DMS 273 (cell line): ENCODE results near the gene KDM4B.

Source experiments
- DNase-seq: peaks from one replicate; lab custom pipeline; 2025; ENCODE audit not compliant: unreplicated experiment; lab: John Stamatoyannopoulos, UW

The KDM4B gene

DNA sequence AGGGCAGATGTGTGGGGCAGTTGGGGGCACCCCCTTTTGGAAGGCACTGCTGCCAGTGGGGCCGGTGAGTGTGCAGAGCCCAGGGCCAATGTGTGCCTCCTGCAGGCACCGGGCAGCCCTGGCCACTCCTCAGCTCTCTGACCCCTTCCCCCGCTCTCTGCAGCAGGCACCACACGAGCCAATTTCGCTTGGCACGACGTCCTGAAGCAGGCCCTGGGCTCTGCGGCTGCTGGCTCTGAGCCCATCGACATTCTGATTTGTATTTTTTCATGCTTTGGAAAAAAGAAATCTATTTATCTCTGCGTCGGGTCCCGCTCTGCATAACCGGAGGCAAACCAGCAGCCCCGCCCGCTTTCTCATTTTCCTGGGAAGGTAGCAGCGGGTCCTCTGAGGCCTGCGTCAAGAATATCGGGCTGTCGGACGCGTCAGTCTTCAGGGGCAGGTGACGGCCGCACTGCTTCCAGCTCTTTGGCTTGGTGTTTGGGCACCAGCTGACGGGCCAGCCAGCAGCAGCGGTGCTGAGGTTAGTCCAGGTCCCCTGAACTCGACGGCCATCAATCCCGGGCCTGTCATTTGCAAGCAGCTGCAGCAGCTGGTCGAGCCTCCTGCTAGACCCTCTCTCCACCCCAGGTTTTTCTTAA is 134.3 kb downstream of the KDM4B start:
- peak; percentile 74 for DNase-seq

DNA sequence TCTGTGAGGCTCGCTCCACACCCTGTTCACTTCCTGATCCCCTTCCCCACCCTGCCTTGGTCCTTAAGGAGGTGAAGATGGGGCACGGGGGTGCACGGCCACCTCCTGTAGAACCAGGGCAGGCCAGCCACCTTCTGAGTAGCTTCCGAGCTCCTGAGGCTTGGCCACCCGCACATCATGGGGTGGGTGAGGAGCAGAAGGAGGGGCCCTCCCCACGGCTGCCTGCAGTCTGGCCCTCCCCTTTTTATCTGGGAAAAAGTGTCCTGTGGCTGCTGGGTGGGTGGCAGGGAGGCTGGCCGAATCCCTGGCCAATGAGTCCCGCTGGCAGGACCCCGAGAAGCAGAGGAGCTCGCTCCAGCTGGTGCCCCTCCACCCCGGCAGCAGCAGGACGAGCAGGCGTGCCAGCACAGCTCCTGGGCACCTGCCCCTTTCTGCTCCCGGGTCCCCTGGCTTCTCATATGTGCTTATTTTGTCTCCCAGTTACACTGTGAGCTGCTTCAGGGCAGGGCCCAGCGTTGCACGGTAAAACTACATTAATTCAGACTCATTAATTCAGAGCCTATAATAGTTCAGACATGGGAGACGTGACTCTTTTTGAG is 135.0 kb downstream of the KDM4B start:
- DNase-seq, result peak; percentile 85

DNA sequence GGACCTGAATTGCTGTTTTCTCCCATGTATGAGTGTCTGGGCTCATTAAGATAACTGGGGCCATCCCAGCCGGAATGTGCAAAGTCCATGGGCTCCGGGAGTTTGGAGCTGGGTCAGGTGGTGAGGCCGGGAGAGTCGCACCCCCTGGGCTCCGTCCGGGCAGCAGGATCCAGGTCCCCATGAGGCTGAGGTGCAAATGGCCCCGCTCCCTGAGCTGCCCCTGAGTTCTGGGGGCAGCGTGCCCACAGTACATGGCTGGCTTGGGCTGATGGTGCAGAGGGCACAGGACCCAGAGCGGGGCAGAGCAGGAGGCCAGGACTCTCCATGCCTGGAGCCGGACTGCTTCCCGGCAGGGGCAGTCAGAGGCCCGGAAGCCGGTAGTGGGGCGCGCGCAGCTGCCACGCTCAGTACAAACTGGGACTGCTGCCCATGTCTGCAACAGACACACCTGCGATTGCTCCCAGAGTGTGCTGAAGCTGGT is 136.0 kb downstream of the KDM4B start:
- no peak for DNase-seq

DNA sequence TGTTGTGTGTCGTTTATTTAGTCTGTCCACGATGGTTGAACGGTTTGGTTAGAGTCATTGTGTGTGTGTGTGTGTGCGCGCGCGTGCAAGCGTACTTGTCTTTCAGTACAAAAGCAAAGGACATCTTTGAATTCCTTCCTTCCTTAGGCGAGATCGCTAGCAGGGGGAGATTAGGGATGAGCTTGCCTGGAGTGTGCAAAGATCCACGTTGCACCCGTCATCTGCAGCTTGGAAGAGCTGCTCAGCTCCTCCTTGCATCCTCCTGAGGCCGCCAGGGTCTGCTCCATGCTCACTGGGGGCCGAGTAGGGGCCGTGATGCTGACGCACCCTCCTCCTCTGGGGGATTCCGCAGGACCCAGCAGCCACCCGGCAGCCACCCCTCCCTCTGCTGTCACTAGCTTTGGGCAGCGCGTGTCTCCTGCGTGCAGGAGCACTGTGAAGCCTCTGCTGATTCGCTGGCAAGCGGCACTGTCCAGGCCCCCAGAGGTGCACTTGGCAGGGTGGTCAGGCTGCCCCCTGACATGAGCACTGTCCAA is 137.3 kb downstream of the KDM4B start:
- no peak for DNase-seq

DNA sequence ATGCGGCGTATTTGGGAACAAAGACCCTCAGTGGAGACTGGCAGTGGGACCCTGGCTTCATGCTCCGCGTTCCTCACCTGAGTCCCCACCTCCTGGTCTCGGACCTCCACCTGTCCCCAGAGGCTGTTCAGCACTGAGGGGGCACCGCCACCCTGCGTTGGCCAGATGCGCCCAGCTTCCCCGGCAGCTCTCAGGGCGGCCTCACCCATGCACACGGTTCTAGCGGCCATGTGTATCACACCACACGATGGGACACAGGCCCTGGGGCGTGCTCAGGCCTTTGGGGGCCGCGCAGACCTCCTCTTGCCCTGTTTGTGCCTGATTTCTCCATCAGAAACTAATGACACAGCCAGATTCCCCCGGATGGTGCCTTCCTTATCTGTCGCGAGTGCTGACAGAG is 138.1 kb downstream of the KDM4B start:
- no peak for DNase-seq

DNA sequence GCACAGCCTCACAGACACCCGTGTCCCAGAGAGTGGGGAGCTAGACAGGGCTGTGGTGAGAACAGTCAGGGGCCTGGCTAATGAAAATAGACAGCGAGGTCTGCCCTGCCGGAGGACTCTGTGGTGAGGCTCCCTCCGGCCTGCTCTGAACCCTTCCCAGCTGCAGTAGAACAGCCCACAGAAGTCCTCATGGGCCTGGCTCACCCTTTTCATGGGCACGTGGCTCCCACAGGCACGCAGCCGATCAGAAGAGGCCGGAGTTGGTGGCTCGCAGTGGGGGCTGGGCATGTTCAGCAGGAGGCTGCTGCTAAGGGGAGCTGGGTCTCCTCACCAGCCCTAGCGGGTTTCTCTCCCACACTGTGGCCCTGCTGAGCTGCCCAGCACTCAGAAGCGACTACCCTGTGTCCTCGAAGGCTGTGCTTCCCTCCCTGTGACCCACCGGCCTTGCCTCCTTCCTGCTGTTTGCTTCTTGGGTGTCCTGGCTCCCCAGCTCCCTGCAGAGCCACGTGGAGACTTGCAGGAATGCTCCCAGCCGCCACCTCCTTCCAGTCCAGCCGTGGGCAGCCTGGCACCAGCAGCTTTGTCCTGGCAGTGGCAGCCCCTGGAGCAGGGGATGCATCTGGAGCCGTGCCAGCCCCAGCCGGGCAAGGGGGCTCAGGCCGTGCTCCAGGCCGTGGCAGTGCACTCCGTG is 138.7 kb downstream of the KDM4B start:
- DNase-seq, result no peak

DNA sequence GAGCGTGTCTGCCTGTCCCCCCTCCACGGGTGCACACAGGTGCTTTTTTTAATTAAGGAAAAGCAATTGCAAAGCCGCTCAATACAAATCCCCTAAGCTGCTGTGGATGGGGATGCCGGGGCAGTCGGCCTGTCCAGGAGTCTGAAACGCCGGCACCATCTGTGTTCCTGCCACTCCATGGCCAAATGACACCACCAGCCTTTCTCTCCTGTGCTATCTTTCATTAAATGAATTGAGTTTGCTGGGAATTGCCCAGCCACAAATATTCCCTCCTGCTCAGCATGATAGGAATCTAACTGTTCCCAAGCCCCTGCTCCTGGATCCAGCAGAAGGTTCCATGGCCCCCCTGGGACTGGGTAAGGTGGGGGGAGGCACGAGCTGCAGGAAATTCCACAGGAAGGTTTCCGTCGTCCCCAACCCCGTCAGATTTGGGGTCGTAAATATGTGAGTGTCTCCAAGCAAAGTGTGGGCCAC is 139.2 kb downstream of the KDM4B start:
- DNase-seq, result no peak

DNA sequence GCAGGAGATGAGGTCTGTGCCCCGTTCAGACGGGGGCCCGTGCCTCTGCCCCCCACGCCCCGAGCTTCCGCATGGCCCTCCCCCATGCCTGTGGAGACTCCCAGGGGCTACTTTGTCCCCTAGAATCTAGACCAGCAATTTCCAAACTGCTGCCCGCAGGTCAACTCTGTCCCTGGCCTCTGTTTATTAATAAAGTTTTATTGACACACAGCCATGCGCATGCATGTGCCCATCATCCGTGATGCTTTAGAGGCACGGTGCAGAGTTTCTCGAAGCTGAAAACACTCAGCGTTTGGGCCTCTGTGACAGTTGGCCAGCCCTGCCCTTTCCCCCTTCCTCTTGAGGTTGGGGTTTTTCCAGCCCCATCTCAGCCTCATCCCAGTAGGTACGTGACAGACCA is 140.0 kb downstream of the KDM4B start:
- no peak for DNase-seq

DNA sequence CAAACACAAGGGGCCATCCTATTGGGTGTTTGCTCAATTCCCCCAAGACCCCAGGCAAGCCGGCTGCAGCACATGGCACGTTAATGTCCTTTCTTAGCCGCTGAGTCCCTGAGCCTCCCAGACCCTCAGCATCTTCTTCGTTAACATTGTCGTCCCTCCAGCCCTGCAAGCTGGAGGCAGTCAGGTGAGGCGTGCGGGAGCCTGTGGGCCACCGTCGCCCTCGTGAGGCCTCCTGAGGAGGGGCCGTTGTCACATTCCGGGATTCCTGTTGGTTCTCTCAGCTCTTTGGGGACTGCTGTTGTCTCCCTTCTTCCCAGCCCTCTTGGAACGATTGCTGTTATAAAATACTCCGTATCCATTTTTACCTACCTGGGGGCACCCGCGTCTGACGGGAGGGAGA is 140.6 kb downstream of the KDM4B start:
- peak; percentile 38 for DNase-seq

DNA sequence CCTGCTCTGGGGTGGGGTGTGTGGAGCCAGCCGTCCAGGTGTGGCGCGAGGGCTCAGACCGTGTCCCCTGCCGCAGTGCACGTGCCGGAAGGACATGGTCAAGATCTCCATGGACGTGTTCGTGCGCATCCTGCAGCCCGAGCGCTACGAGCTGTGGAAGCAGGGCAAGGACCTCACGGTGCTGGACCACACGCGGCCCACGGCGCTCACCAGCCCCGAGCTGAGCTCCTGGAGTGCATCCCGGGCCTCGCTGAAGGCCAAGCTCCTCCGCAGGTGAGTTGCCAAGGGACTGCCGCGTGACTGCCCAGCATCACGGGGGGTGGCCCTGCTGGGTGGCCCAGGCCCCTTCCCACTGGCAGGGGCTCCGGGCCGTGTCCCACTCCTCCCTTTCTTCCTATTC is 141.6 kb downstream of the KDM4B start:
- DNase-seq, result no peak

DNA sequence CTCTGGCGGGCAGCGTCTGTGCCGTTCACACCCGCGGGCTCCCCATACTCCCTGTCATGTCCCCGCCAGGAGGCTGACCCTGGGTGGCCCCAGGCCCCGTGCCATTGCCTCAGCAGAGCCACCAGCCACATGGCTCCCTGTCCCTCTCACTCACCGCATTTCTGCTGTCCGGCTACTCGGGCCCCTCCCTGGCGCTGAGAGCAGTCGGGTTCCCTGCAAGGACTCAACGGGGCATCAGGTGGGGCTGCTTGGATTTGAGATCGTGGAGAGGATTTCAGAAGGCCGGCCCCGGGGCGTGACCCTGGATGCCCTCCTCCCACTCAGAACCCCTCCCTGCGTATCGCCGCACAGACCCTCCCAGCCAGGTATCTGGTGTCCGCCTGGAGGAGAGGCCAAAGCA is 142.1 kb downstream of the KDM4B start:
- no peak for DNase-seq

DNA sequence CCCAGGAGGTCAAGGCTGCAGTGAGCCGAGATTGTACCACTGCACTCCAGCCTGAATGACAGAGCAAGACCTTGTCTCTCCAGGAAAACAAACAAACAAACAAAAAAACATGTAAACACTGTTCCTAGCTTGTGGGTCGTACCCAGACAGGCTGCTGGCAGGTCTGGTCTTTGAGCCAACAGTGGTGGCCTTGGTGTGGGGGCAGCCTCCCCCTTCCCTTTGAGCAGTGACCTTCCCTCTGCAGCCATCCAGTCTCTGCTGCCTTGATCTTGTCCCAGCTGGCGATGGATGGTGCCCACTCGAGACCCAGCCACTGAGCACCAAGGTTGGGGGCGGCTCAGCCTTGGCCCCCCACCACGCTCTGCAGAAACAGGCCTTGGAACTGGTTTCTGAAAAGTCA is 143.3 kb downstream of the KDM4B start:
- DNase-seq, result no peak

DNA sequence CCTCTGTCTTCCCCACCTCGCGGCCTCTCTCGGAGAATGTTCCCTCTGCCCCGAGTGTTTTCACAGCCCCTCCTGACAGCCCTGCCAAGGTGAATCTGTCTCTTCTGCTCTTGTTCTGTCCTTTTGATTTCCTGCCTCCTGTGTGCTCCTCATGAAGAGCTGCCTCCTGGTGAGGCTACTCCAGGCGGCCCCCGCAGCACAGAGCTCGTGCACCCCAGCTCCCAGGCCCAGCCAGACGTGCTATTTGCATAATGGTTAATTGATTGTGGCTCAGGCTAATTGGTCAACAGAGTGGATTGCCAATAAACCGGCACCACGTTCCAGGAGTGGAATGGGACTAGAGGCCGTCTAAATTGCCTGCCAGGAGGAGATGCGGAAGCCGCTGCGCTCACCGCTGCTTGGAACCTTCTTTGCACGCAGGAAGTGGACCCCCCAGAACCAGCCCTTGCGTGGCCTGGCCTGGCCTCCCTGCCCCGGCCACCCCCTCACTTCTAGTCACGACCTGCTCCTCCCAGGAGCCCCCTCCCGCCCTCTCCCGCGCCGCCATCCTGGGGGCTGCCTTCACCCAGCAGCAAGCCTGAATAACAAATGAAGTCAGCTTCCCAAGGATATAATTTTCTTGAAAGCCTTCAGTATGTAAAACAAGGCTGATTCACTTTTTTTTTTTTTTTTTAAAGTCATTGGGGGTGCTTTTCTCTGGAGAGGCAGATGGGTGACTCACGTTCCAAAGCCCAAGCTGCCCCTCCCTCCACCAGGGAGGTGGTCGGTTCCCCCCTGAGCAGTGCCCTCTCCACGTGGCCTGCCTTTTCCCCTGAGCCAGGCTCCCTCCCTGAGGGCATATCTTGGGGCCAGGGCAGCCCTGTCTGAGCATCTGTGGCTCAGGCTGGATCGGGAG is 144.0 kb downstream of the KDM4B start:
- no peak for DNase-seq

DNA sequence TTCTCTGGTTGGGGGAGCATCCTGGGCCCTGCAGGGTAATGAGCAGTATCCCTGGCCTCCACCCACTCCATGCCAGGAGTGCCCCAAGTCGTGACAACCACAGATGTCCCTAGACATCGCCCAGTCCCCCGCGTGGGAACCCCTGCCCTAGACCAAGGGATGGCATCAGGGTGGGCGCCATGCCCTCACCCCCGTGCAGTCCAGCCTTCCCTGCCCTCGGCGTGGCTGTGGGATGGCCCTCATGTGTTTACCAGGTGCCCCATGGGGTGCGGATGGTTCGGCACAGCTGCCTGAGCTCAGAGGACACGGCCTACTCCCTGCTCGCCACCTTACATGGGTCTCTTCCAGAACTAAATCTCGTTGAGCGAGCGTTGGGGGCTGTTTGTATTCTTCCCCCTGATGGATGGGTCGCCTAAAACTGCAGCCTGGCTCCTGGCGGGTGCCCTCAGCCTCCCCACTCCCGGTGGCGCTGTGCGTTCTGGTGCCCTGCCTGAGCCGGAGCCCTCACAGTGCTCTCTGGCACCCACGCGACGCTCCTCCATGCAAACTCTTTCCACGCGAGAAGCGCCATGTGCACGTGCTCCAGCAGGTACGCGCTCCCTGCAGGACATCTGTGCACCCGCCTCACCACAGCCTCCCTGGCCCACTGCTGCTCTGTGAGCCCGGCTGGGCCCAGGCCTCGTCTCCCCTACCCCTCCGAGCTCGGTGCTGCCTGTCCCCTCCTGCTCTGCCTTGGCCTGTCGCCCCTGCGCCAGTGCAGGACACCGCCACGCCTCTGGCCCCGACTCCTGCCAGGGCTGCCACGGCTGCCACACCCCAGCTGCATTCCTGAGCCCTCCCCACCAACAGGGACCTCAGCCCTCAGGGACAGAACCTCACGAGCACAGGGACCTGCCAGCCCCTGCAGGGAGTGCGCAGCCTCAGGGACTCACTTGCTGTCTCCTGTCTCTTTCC is 145.0 kb downstream of the KDM4B start:
- DNase-seq, result no peak

DNA sequence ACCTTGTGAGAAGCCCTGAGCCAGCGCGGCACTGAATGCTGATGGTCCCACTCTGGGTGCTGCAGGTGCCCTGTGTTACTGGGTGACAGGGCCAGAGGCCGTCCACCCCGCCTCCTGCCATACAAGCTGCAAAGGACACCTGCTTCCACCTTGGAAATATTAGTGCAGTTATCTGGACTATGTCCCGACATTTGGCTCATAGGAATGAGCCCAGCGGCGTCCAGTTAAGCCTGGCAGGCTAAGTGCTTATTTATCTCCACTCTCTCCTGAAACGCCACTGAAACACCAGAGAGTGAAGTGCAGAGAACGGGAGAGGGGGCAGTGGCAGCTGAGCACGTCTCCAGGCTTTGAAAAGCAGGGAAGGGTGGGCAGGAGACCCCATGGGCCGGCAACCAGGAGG is 145.8 kb downstream of the KDM4B start:
- DNase-seq, result no peak

DNA sequence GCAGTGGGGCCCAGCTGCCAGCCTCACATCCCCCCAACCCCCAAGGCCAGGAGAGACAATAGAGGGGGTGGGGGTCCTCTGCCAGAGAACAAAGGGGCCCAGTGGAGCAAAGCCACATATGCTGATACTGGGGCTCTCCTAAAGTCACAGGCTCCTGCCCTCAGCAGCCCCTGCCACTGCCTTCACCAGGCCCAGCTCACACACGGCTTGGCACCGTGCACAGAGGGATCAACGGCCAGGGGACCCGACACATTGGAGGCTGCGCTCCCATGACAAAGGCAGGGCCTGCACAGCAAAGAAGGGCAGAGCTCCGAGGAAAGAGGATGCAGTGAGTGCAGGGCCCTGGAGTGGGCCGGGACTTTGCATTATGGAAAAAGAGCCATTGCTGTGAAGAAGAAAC is 146.4 kb downstream of the KDM4B start:
- DNase-seq, result no peak

DNA sequence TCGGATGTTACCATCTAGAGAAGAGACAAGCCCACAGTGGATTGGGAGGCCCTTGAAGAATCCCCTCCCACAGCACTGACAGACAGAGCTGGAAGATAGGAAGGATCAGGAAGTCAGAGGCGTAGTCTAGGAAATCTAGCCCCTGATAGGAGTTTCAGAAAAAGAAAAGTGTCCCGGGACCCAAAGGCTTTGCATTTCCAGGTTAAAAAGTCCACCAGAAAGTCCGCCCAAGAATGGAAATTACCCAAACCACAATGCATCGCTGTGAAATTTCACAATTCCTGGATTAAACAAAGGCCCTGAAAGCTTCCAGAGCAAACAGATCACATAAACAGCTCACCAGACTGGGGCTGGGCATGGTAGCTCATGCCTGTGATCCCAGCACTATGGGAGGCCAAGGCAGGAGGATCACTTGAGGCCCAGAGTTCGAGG is 146.9 kb downstream of the KDM4B start:
- DNase-seq, result no peak

DNA sequence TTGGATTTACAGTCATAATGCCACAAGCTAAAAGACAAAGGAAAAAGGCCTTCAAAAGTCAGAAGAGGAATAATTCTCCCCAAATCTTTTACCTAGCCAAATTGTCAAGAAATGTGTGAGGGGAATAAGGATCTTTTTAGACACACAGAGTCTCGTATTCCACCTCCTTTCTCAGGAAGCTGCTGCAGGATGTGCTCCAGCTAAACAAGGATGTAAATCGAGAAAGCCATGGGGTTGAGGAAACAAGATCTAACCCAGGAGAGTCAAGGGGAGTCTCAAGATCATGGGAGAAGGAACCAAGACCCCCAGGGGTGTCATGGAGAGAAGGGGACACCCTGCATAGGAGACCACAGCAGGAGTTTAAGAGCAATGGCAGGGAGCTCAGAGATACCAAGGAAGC is 147.4 kb downstream of the KDM4B start:
- DNase-seq, result no peak

DNA sequence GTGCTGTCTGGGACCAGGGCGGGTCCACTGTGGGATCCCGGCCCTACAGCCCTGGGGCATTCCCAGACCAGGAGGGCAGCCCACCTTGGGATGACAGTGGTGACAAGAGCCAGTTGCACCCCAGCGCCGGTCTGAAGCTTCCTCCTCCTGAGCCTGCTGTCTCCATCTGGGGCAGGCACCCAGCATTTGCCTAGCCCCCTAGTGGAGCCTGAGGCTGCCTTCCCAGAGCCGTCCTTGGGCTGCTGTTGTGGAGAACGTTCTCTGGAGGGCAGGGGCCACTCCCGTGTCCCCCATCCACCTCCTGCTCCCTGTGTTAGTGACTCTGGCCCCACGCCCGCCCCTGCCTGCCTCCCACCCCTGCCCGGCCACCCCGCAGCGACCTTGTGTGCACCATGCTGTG is 148.5 kb downstream of the KDM4B start:
- DNase-seq, result peak; percentile 21

DNA sequence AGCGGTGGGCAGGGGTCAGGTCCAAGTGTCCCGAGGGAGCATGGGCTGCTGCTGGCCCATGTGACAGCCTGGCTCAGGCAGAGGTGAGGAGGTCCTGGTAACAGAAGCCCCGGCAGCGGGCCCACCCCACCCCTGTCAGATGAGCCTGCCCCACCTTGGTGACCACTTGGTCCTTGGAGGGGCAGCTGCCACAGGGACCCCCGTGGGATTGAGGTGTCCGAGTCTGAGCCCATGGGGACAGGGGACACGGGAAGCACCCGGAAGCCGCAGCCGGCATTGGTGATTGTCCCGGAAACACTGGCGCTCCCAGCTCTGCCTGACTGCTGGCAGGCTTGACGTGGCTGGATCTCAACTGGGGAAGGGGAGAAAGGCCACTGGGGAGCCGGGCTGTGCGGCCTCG is 149.1 kb downstream of the KDM4B start:
- DNase-seq, result no peak
